Osteoblast (primary cell): ENCODE measurements around the gene PPBP. TPM values are rescaled to one million over a fixed set of nuclear protein-coding genes. Genes with fewer than 3 reads are reported as not detected.
A peak's percentile ranks its signal among the peaks of the same experiment; 100 is the strongest.

Experiments used
- DNase-seq: peaks from one replicate; pipeline ENCODE4 v3.0.0; 2011; ENCODE audit warnings: low spot score, mixed read lengths; ENCODE audit not compliant: insufficient read length; ENCODE audit errors: missing footprints
- H2AFZ ChIP-seq: 2 replicates; pipeline ENCODE4 v1.6.0; 2011; ENCODE audit warnings: mild to moderate bottlenecking, low read length
- H3K27ac ChIP-seq: 2 replicates; pipeline ENCODE4 v1.5.1; 2011; ENCODE audit warnings: mild to moderate bottlenecking, low read depth, low read length, moderate library complexity
- H3K27me3 ChIP-seq: 2 replicates; pipeline ENCODE4 v1.6.0; 2012; ENCODE audit warnings: mild to moderate bottlenecking, control low read depth, inconsistent platforms, low read length, moderate library complexity; ENCODE audit not compliant: insufficient read depth
- H3K36me3 ChIP-seq: 2 replicates; pipeline ENCODE4 v1.5.1; 2011; ENCODE audit warnings: mild to moderate bottlenecking, low read length, control low read depth, moderate library complexity; ENCODE audit not compliant: insufficient read depth
- H3K4me1 ChIP-seq: 2 replicates; pipeline ENCODE4 v1.5.1; 2011; ENCODE audit warnings: mild to moderate bottlenecking, low read length, control low read depth, moderate library complexity; ENCODE audit not compliant: insufficient read depth
- H3K4me2 ChIP-seq: 2 replicates; pipeline ENCODE4 v1.6.0; 2011; ENCODE audit warnings: mild to moderate bottlenecking, low read length; ENCODE audit not compliant: insufficient read depth
- H3K4me3 ChIP-seq: fragments of 200-600 bp; sonication (generic); 3 replicates; pipeline ENCODE4 v1.5.1; 2012; ENCODE audit warnings: mild to moderate bottlenecking, low read length, inconsistent platforms; ENCODE audit not compliant: insufficient read depth
- H3K79me2 ChIP-seq: 2 replicates; pipeline ENCODE4 v1.6.0; 2012; ENCODE audit warnings: mild to moderate bottlenecking, low read length, control low read depth, inconsistent platforms; ENCODE audit not compliant: insufficient read depth
- H3K9me3 ChIP-seq: 2 replicates; pipeline ENCODE4 v1.5.1; 2011; ENCODE audit warnings: low read depth, low read length, control low read depth
- H4K20me1 ChIP-seq: 2 replicates; pipeline ENCODE4 v1.6.0; 2012; ENCODE audit warnings: mild to moderate bottlenecking, low read length, control low read depth; ENCODE audit not compliant: insufficient read depth
- total RNA-seq: library from RNA; depleted of rRNA; stranded (reverse); fragments of >200 nt; gene quantifications from 2 replicates; pipeline ENCODE4 v1.2.3, GENCODE V29; 2012
- TF ChIP-seq, protein P1 (sequence below): IDR thresholded peaks from 2 replicates; pipeline ENCODE4 v1.5.1; 2011; ENCODE audit warnings: mild to moderate bottlenecking, low read depth, low read length, moderate library complexity; ENCODE audit errors: extremely low read depth

PPBP gene, protein sequence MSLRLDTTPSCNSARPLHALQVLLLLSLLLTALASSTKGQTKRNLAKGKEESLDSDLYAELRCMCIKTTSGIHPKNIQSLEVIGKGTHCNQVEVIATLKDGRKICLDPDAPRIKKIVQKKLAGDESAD
- total RNA-seq: 0.36 TPM in 1 of 2 replicates, not detected in the other

DNA sequence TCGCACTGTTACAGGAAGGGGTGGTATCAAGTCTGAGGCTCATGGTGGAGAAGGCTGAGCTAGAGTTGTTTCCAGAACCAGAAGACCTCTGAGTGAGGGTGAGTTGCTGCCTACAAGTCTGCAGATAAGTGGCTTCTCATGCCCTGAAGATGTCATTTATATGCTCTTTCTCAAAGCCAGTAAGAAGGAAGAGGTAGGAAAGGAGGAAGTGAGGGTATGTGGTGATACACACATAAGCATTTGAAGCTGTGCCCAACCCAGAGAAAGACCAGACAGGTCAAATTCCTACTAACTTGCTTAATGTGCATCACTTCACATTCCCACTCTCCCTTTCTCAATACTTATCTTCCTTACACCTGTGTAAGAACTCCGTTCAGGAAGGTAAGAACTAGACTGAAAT, at the start of gene PPBP:
Gene PPBP (minus strand): TSS at position 130 of the 400 bp plus-strand sequence. CDS start 87 bp downstream, at position 43.
- H3K4me3 ChIP-seq: no peak within 1 kb of the TSS
- no peak within 1 kb of the TSS for H3K27ac ChIP-seq
- DNase-seq: no peak
- TF ChIP-seq, protein P1, sequence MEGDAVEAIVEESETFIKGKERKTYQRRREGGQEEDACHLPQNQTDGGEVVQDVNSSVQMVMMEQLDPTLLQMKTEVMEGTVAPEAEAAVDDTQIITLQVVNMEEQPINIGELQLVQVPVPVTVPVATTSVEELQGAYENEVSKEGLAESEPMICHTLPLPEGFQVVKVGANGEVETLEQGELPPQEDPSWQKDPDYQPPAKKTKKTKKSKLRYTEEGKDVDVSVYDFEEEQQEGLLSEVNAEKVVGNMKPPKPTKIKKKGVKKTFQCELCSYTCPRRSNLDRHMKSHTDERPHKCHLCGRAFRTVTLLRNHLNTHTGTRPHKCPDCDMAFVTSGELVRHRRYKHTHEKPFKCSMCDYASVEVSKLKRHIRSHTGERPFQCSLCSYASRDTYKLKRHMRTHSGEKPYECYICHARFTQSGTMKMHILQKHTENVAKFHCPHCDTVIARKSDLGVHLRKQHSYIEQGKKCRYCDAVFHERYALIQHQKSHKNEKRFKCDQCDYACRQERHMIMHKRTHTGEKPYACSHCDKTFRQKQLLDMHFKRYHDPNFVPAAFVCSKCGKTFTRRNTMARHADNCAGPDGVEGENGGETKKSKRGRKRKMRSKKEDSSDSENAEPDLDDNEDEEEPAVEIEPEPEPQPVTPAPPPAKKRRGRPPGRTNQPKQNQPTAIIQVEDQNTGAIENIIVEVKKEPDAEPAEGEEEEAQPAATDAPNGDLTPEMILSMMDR: no peak
- no peaks in the 10 kb centered on the region for H4K20me1 ChIP-seq
- H3K4me1 ChIP-seq: no peaks in the 10 kb centered on the region
- H3K79me2 ChIP-seq: no peaks in the 10 kb centered on the region
- H3K4me2 ChIP-seq: no peak within 1 kb of the TSS
- no peaks in the 10 kb centered on the region for H3K27me3 ChIP-seq
- no peaks in the 10 kb centered on the region for H3K36me3 ChIP-seq
- no peaks in the 10 kb centered on the region for H3K9me3 ChIP-seq
- no peak within 1 kb of the TSS for H2AFZ ChIP-seq

DNA sequence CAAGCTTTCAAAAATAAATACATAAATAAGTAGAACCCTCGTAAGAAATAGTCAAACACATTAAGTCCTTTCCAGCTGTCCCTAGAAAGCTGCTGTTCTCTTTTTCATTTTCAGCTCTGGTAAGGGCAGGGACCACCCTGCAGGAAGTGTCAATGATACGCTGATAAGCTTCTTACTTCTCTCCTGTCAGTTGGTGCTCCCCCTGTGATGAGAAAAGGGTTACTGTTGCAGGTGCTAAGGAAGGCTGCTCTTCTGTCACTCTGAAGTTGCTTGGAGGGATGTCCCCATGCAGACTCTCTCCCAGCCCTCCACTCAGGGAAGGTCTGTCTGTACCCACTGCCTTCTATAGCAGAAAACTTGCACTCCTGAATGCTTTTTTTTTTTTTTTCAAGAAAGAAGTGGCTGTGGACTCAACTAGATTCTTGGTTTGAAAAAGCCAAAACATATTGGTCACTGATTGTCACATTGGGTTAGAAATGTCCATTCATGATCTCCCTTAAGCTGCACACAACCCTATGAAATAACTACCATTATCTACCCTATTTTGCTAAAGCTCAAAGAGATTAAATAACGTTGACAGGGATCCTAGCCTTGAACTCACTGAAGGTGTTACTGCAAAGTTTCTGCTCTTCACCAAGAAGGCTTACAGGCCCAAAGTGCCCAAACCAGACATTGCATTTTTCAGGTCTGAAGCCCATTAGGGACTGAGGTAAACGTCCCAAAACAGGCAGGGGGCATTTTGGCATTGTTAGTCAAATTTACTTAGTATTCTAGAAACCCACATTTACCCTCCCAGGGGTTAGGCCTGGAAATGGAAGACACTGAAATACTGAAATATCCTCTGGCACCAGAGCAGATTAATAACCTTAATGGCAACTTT, 49.3 kb upstream of the PPBP start:
- TF ChIP-seq, protein P1: no peak
- H3K4me1 ChIP-seq: peaks cover 35% of the 10 kb centered on the region
- peak; percentile 80 for DNase-seq
- H3K4me2 ChIP-seq: peak overlapping the region; percentile 94
- H2AFZ ChIP-seq: peak overlapping the region; percentile 27
- H3K27me3 ChIP-seq: no peaks in the 10 kb centered on the region
- peak overlapping the region; percentile 93 for H3K27ac ChIP-seq
- H3K79me2 ChIP-seq: peaks cover 9% of the 10 kb centered on the region
- no peaks in the 10 kb centered on the region for H4K20me1 ChIP-seq
- H3K9me3 ChIP-seq: no peaks in the 10 kb centered on the region
- H3K36me3 ChIP-seq: no peaks in the 10 kb centered on the region
- H3K4me3 ChIP-seq: peak overlapping the region; percentile 90

DNA sequence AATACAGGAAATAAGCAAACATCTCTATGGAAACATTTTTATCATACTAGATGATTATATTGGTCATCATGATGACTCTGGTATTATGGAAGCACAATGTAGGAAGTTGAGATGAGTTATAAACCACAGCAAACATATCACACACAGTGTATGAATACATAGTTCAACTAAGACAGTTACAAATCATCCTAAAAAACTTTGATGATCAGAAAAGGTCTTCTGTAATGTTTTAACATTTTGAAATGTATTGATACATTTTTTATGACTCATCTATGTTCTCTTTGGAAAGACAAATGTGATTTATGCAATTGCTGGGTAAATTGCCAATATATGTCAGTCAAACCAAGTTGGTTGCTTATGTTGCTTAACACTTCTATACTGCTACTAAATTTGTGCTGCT, 45.7 kb upstream of the PPBP start:
- Histone ChIP-seq H3K4me3 (no peak overlapping the region), H4K20me1 (no peaks in the 10 kb centered on the region), H3K27ac (peak overlapping the region; percentile 85), H3K4me2 (no peak overlapping the region), H3K36me3 (no peaks in the 10 kb centered on the region), H3K27me3 (no peaks in the 10 kb centered on the region), H3K79me2 (peaks cover 9% of the 10 kb centered on the region), H3K4me1 (peaks cover 35% of the 10 kb centered on the region), H3K9me3 (no peaks in the 10 kb centered on the region), H2AFZ (no peak overlapping the region)
- DNase-seq: peak; percentile 65
- TF ChIP-seq, protein P1: no peak

DNA sequence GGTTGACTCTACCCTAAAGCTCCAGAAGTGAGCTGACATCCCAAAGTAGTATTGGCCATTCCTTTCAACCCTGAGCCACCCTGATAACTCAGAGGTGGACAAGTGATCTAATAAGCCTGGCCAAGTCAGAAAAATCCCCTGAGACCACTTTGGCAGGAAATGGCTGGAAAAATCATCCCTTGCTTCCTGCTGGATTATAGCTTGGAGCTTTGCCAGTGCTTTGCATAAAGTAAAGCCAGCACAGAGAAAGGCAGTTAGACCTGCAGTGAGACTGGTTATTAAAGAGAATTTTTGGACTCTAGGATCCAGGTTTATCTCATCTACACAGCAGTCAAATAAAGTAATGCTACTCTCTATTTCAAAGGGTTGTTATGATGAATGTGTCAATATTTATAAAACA, 44.1 kb upstream of the PPBP start:
- no peak overlapping the region for H3K4me3 ChIP-seq
- DNase-seq: no peak
- TF ChIP-seq, protein P1: no peak
- H3K27ac ChIP-seq: peak overlapping the region; percentile 32
- peaks cover 24% of the 10 kb centered on the region for H3K4me1 ChIP-seq
- H3K4me2 ChIP-seq: no peak overlapping the region
- no peak overlapping the region for H2AFZ ChIP-seq
- peaks cover under 1% of the 10 kb centered on the region for H3K79me2 ChIP-seq
- H3K9me3 ChIP-seq: no peaks in the 10 kb centered on the region
- no peaks in the 10 kb centered on the region for H3K27me3 ChIP-seq
- H3K36me3 ChIP-seq: no peaks in the 10 kb centered on the region
- no peaks in the 10 kb centered on the region for H4K20me1 ChIP-seq
